Activated naive CD4-positive, alpha-beta T cell treated with anti-CD3 and anti-CD28 coated beads, Interleukin-2, amount 10 ng/mL, durations not matched to agents 7 days and 5 days (primary cell): ENCODE data around the gene SLC5A12.

Experiments
- CTCF ChIA-PET: fragments of 350-600 bp; sonication (Branson Sonifier 250); formaldehyde crosslinking; loops from one replicate; lab custom pipeline; 2021; ENCODE audit warnings: antibody characterized with exemption; lab: Charles Lee
- DNase-seq: peaks from one replicate; pipeline ENCODE4 v3.0.0-alpha.2; 2020
- H3K27ac Mint-ChIP-seq: one replicate; pipeline ENCODE4 v1.8.0; 2021; ENCODE audit warnings: mild to moderate bottlenecking, moderate library complexity, mixed read lengths
- H3K27me3 Mint-ChIP-seq: one replicate; pipeline ENCODE4 v1.8.0; 2021; ENCODE audit warnings: mild to moderate bottlenecking, mixed read lengths
- H3K36me3 Mint-ChIP-seq: one replicate; pipeline ENCODE4 v1.8.0; 2021; ENCODE audit warnings: mixed read lengths
- H3K4me1 Mint-ChIP-seq: one replicate; pipeline ENCODE4 v1.8.0; 2021; ENCODE audit warnings: mixed read lengths
- H3K4me3 Mint-ChIP-seq: one replicate; pipeline ENCODE4 v1.8.0; 2021; ENCODE audit warnings: mild to moderate bottlenecking, moderate library complexity, mixed read lengths
- H3K9me3 Mint-ChIP-seq: one replicate; pipeline ENCODE4 v1.8.0; 2021; ENCODE audit warnings: mixed read lengths

SLC5A12 gene

GRCh38 chr11:26741036-26741435 is 19.2 kb upstream of the SLC5A12 start:
- no peak for DNase-seq
- Mint-ChIP-seq H3K36me3 (no peaks in the 10 kb centered on the region), H3K9me3 (no peaks in the 10 kb centered on the region), H3K27me3 (no peaks in the 10 kb centered on the region), H3K4me3 (no peak overlapping the region), H3K27ac (no peak overlapping the region), H3K4me1 (no peaks in the 10 kb centered on the region)
- CTCF ChIA-PET: no interaction called here

- CTCF ChIA-PET: no interaction called here
- H3K27ac Mint-ChIP-seq: no peak overlapping the region
- no peaks in the 10 kb centered on the region for H3K36me3 Mint-ChIP-seq
- peaks cover 2% of the 10 kb centered on the region for H3K9me3 Mint-ChIP-seq
- H3K4me1 Mint-ChIP-seq: no peaks in the 10 kb centered on the region
- no peaks in the 10 kb centered on the region for H3K27me3 Mint-ChIP-seq
- no peak overlapping the region for H3K4me3 Mint-ChIP-seq
- no peak for DNase-seq
Measured at GRCh38 chr11:26739366-26740073, 17.7 kb upstream of the SLC5A12 start.

GRCh38 chr11:26734691-26735090 is 12.8 kb upstream of the SLC5A12 start:
- Mint-ChIP-seq H3K4me1 (no peaks in the 10 kb centered on the region), H3K9me3 (peaks cover 7% of the 10 kb centered on the region)

GRCh38 chr11:26731084-26731456 is 9.2 kb upstream of the SLC5A12 start:
- DNase-seq: no peak
- Mint-ChIP-seq H3K4me1 (no peaks in the 10 kb centered on the region), H3K9me3 (peaks cover 8% of the 10 kb centered on the region), H3K27ac (no peak overlapping the region), H3K4me3 (no peak overlapping the region), H3K36me3 (no peaks in the 10 kb centered on the region), H3K27me3 (no peaks in the 10 kb centered on the region)
- CTCF ChIA-PET: no interaction called here

More at GRCh38 chr11:26734691-26735090, 12.8 kb upstream of the SLC5A12 start:
- DNase-seq: no peak
- CTCF ChIA-PET: no interaction called here
- no peak overlapping the region for H3K27ac Mint-ChIP-seq
- no peak overlapping the region for H3K4me3 Mint-ChIP-seq
- H3K27me3 Mint-ChIP-seq: no peaks in the 10 kb centered on the region
- H3K36me3 Mint-ChIP-seq: no peaks in the 10 kb centered on the region

- H3K4me3 Mint-ChIP-seq: no peak overlapping the region
- no peaks in the 10 kb centered on the region for H3K27me3 Mint-ChIP-seq
- H3K4me1 Mint-ChIP-seq: no peaks in the 10 kb centered on the region
- no peak for DNase-seq
- peaks cover 9% of the 10 kb centered on the region for H3K9me3 Mint-ChIP-seq
- CTCF ChIA-PET: no interaction called here
- no peaks in the 10 kb centered on the region for H3K36me3 Mint-ChIP-seq
- H3K27ac Mint-ChIP-seq: no peak overlapping the region
Measured at GRCh38 chr11:26730414-26731083, 8.7 kb upstream of the SLC5A12 start.

GRCh38 chr11:26729284-26729683 is 7.4 kb upstream of the SLC5A12 start:
- Mint-ChIP-seq H3K27me3 (no peaks in the 10 kb centered on the region), H3K36me3 (no peaks in the 10 kb centered on the region), H3K4me1 (no peaks in the 10 kb centered on the region), H3K4me3 (no peak overlapping the region), H3K9me3 (peaks cover 8% of the 10 kb centered on the region), H3K27ac (no peak overlapping the region)
- CTCF ChIA-PET: no interaction called here
- no peak for DNase-seq

GRCh38 chr11:26726960-26727359 is 5.1 kb upstream of the SLC5A12 start:
- CTCF ChIA-PET: no interaction called here
- DNase-seq: no peak
- Mint-ChIP-seq H3K4me1 (no peaks in the 10 kb centered on the region), H3K4me3 (no peak overlapping the region), H3K27ac (no peak overlapping the region), H3K27me3 (no peaks in the 10 kb centered on the region), H3K9me3 (peaks cover 8% of the 10 kb centered on the region), H3K36me3 (no peaks in the 10 kb centered on the region)

GRCh38 chr11:26719998-26720397 is 1.9 kb downstream of the SLC5A12 start:
- CTCF ChIA-PET: no interaction called here
- peaks cover 3% of the 10 kb centered on the region for H3K9me3 Mint-ChIP-seq
- DNase-seq: no peak
- H3K4me1 Mint-ChIP-seq: no peaks in the 10 kb centered on the region
- no peaks in the 10 kb centered on the region for H3K36me3 Mint-ChIP-seq
- H3K27me3 Mint-ChIP-seq: no peaks in the 10 kb centered on the region
- no peak overlapping the region for H3K27ac Mint-ChIP-seq
- no peak overlapping the region for H3K4me3 Mint-ChIP-seq

- Mint-ChIP-seq H3K9me3 (peaks cover 3% of the 10 kb centered on the region), H3K27ac (no peak overlapping the region), H3K36me3 (no peaks in the 10 kb centered on the region), H3K4me3 (no peak overlapping the region), H3K4me1 (no peaks in the 10 kb centered on the region), H3K27me3 (no peaks in the 10 kb centered on the region)
- CTCF ChIA-PET: no interaction called here
- no peak for DNase-seq
Measured at GRCh38 chr11:26719289-26719973, 2.4 kb downstream of the SLC5A12 start.

- Mint-ChIP-seq H3K4me3 (no peak overlapping the region), H3K4me1 (no peaks in the 10 kb centered on the region), H3K27ac (no peak overlapping the region), H3K9me3 (no peaks in the 10 kb centered on the region), H3K27me3 (no peaks in the 10 kb centered on the region), H3K36me3 (no peaks in the 10 kb centered on the region)
- DNase-seq: no peak
- CTCF ChIA-PET: no interaction called here
Measured at GRCh38 chr11:26717771-26718170, 4.1 kb downstream of the SLC5A12 start.

GRCh38 chr11:26715133-26715532 is 6.7 kb downstream of the SLC5A12 start:
- no peak for DNase-seq
- H3K27me3 Mint-ChIP-seq: no peaks in the 10 kb centered on the region
- H3K4me1 Mint-ChIP-seq: no peaks in the 10 kb centered on the region
- no peaks in the 10 kb centered on the region for H3K36me3 Mint-ChIP-seq
- no peaks in the 10 kb centered on the region for H3K9me3 Mint-ChIP-seq
- no peak overlapping the region for H3K27ac Mint-ChIP-seq
- H3K4me3 Mint-ChIP-seq: no peak overlapping the region
- CTCF ChIA-PET: no interaction called here

GRCh38 chr11:26712497-26712896 is 9.4 kb downstream of the SLC5A12 start:
- no peaks in the 10 kb centered on the region for H3K27me3 Mint-ChIP-seq
- H3K4me3 Mint-ChIP-seq: no peak overlapping the region
- no peak overlapping the region for H3K27ac Mint-ChIP-seq
- H3K9me3 Mint-ChIP-seq: no peaks in the 10 kb centered on the region
- no peak for DNase-seq
- CTCF ChIA-PET: no interaction called here
- no peaks in the 10 kb centered on the region for H3K36me3 Mint-ChIP-seq
- no peaks in the 10 kb centered on the region for H3K4me1 Mint-ChIP-seq

- H3K27me3 Mint-ChIP-seq: no peaks in the 10 kb centered on the region
- CTCF ChIA-PET: no interaction called here
Measured at GRCh38 chr11:26710489-26710888, 11.4 kb downstream of the SLC5A12 start.

GRCh38 chr11:26708736-26709456 is 13.0 kb downstream of the SLC5A12 start:
- H3K9me3 Mint-ChIP-seq: no peaks in the 10 kb centered on the region
- H3K4me3 Mint-ChIP-seq: no peak overlapping the region
- no peaks in the 10 kb centered on the region for H3K36me3 Mint-ChIP-seq
- CTCF ChIA-PET: no interaction called here
- no peaks in the 10 kb centered on the region for H3K4me1 Mint-ChIP-seq
- H3K27ac Mint-ChIP-seq: no peak overlapping the region
- DNase-seq: no peak
- no peaks in the 10 kb centered on the region for H3K27me3 Mint-ChIP-seq

More at GRCh38 chr11:26710489-26710888, 11.4 kb downstream of the SLC5A12 start:
- DNase-seq: no peak
- Mint-ChIP-seq H3K36me3 (no peaks in the 10 kb centered on the region), H3K4me1 (no peaks in the 10 kb centered on the region), H3K9me3 (no peaks in the 10 kb centered on the region), H3K27ac (no peak overlapping the region), H3K4me3 (no peak overlapping the region)
